Endometrial microvascular endothelial cells (primary cell): ENCODE measurements around the gene SLC16A1. TPM values are rescaled to one million over a fixed set of nuclear protein-coding genes. Genes with fewer than 3 reads are reported as not detected.
"Not testable (repeated sequence)": the region's sequence is repeated elsewhere in the genome, so short reads cannot be mapped to it uniquely, and the experiment has no call there.

Experiments
- in situ Hi-C: cut with HindIII; loops from 2 replicates; pipeline ENCODE4 v1.10.0; 2017; ENCODE audit warnings: low sequenced_read_pairs, low pct_unique_long_range_greater_than_20kb; ENCODE audit errors: inconsistent ontology term
- total RNA-seq: library from RNA; depleted of rRNA; stranded (reverse); fragments of >200 nt; gene quantifications from one replicate; pipeline ENCODE4 v1.2.3, GENCODE V29; 2015; ENCODE audit errors: inconsistent ontology term

Gene SLC16A1
- total RNA-seq, 1 donor from 2014 or later: 145 TPM

GRCh38 chr1:112893288-112894009 lies 62.5 kb downstream of the SLC16A1 start:
- in situ Hi-C loops: no loop called here

GRCh38 chr1:112889906-112890305 lies 66.1 kb downstream of the SLC16A1 start:
- in situ Hi-C loops: not testable (repeated sequence)

GRCh38 chr1:112889052-112889768 lies 66.8 kb downstream of the SLC16A1 start:
- in situ Hi-C loops: no loop called here

GRCh38 chr1:112888630-112889029 lies 67.4 kb downstream of the SLC16A1 start:
- in situ Hi-C loops: no loop called here

- in situ Hi-C loops: no loop called here
These were observed 68.3 kb downstream of the SLC16A1 start for GRCh38 chr1:112887599-112888283.

GRCh38 chr1:112884996-112885395 lies 71.0 kb downstream of the SLC16A1 start:
- in situ Hi-C loops: not testable (repeated sequence)

GRCh38 chr1:112882271-112882744 lies 73.7 kb downstream of the SLC16A1 start:
- in situ Hi-C loops: no loop called here

GRCh38 chr1:112881742-112882127 lies 74.3 kb downstream of the SLC16A1 start:
- in situ Hi-C loops: no loop called here

- in situ Hi-C loops: loop anchor here (10.0 kb wide), 1 partner anchor 165 kb away; the partner anchor contains the start of gene PPM1J
These were observed 76.2 kb downstream of the SLC16A1 start for GRCh38 chr1:112879834-112880233.

GRCh38 chr1:112878321-112878720 lies 77.7 kb downstream of the SLC16A1 start:
- in situ Hi-C loops: loop anchor here (10.0 kb wide), 1 partner anchor 164 kb away; the partner anchor contains the start of gene PPM1J

- in situ Hi-C loops: loop anchor here (10.0 kb wide), 1 partner anchor 163 kb away; the partner anchor contains the start of gene PPM1J
These were observed 78.2 kb downstream of the SLC16A1 start for GRCh38 chr1:112877750-112878149.

GRCh38 chr1:112876315-112876714 lies 79.7 kb downstream of the SLC16A1 start:
- in situ Hi-C loops: loop anchor here (10.0 kb wide), 1 partner anchor 162 kb away; the partner anchor contains the start of gene PPM1J

GRCh38 chr1:112872551-112872962 lies 83.4 kb downstream of the SLC16A1 start:
- in situ Hi-C loops: loop anchor here (10.0 kb wide), 1 partner anchor 158 kb away; the partner anchor contains the start of gene PPM1J

- in situ Hi-C loops: loop anchor here (10.0 kb wide), 1 partner anchor 156 kb away; the partner anchor contains the start of gene PPM1J
These were observed 84.9 kb downstream of the SLC16A1 start for GRCh38 chr1:112870887-112871646.

- in situ Hi-C loops: loop anchor here (10.0 kb wide), 1 partner anchor 155 kb away; the partner anchor contains the start of gene PPM1J
These were observed 86.1 kb downstream of the SLC16A1 start for GRCh38 chr1:112869895-112870294.

- in situ Hi-C loops: no loop called here
These were observed 87.8 kb downstream of the SLC16A1 start for GRCh38 chr1:112868191-112868590.

GRCh38 chr1:112866981-112867380 lies 89.0 kb downstream of the SLC16A1 start:
- in situ Hi-C loops: no loop called here

GRCh38 chr1:112866151-112866550 lies 89.8 kb downstream of the SLC16A1 start:
- in situ Hi-C loops: no loop called here
